HG03354 (cell line): ENCODE data around the gene TBC1D2B.
"Not testable (repeated sequence)": the region's sequence is repeated elsewhere in the genome, so short reads cannot be mapped to it uniquely, and the experiment has no call there.

Source experiments
- ATAC-seq: cut with Tn5 transposase; IDR thresholded peaks from one replicate; pipeline ENCODE4 v1.9.1; 2021; ENCODE audit warnings: mild to moderate bottlenecking; ENCODE audit not compliant: unreplicated experiment, poor library complexity, severe bottlenecking

Gene TBC1D2B

DNA sequence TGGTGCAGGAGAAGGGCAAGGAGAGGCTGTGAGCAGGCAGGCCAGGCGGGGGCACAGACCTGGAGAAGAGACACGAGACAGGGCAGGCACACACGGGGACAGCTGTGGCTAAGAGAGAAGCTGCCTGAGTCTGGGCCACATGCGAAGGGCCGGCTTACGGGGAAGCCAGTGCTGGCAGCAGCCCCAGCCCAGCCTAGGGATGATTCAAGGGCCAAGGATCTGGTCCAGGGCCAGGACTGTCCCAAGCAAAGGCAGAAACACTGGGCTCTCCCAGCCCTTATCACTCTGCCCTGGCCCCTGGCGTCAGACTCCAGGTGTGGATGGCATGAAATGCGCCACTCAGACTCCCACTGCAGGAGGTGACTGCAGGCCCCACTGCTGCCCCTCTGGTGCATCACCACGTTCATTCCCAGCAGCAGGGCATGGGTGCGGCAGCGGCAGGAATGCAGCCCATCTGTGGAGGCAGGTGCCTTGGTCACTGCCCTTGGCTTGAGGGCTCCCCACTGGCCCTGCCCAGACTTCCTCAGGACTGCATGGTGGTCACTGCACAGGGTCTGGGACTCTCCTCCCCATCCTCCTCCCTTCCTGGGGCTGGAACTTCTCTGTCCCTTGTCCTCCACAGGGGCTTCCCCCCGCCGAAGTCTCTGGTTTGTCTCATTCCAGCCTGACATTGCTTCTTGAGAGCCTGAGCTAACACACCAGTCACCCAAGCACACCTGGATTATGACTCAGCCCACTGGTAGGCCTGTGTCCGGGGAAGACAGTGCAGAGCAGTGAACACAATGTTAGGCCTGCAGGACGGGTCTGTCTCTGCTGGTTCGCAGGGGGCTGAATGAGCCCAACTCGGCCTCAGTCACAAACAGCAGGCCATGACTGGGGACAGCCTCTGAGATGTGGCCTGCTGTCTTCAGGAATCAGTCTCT, 69.3 kb downstream of the TBC1D2B start:
- ATAC-seq: no peak

DNA sequence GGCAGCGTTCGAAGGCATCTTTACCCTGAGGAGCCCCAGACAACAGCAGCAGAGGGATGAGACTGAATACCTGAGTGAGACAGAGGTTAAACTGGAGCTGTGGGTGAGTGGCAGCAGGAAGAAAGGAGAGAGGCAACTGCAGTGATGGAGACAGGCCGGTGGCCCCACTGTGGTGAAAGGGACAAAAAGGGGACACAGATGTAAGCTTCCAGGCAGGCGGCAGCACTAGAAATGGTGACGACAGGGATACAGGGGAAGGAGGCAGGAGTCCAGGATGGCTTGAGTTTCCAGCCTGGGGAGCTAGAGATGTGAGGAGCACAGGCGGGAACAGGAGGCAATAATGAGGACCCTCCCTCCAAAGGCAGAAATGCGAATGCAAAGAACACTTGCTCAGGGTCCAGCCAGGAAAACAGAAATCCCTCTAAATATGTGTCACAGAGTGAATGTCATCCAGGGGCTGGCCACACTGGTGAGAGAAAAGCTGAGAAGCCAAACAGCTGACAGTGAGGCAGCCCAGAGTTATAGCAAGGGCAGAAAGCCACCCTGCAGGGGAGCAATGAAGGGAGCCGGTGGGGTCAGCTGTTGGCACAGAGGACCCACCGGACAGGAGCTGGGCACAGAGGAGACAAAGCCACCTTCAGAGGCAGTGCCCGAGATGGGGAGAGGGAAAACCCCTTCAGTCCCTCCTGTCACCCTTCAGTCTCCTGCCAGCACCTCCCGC, 70.1 kb downstream of the TBC1D2B start:
- no peak for ATAC-seq

DNA sequence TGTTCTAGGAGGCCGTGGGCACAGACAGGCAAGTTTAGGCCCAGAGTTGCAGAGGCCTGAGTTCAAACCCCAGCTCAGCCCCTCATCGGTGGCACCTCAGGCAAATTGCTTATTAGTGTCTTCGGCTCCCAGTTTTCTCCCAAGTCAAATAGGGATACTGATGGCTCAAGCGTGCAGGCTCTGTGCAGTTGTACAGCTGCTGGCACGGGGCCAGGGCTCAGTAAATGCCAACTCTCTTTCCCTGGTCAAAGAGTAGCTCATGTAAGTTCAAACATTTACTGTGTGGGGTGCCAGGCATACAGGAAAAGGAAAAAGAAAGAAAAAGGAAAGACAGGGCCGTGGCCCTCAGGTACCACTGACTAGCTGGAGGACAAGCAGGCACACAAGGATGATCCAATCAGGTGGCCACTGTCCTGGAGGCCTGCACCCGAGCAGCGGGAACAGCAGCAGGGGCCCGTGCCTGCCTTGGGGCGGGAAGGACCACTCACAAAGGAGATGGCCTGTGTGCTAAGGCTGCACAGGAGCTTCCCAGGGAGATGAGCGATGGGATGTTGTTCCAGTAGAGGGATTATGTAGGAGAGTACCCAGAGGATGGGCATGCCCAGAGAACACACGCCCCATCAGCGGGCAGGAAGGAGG, 70.8 kb downstream of the TBC1D2B start:
- no peak for ATAC-seq

DNA sequence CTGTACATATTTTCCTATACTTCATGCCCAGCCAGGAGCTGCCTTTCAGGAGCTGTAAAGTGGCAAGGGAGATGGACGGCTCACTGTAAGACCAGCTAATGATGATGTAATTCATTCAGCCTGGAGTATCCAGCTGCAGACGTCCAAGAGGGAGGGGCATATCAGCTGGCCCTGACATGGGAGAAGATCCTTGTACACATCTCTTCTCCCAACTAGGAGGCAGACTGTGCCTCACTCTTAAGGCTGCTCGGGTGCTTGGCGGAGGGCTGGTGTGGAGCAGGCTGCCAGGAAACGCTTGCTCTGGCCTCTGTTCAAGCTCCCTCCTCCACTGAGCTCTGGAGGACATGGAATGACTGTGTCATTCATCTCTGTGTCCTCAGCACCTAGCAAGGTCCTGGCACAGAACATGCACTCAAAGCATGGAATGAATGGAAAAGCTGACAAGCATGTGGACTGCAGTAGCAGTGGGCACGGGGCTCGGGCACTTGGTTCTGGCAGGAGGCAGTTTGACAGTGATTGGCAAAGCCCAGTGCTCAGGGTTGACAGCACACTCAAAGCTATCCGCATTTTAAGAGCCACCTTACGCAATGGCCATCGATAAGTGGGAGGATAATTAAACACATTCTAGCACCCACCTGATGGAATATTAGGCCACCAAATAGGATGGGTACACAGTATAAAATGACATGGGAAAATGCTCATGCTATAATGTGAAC, 72.4 kb downstream of the TBC1D2B start:
- ATAC-seq: no peak

DNA sequence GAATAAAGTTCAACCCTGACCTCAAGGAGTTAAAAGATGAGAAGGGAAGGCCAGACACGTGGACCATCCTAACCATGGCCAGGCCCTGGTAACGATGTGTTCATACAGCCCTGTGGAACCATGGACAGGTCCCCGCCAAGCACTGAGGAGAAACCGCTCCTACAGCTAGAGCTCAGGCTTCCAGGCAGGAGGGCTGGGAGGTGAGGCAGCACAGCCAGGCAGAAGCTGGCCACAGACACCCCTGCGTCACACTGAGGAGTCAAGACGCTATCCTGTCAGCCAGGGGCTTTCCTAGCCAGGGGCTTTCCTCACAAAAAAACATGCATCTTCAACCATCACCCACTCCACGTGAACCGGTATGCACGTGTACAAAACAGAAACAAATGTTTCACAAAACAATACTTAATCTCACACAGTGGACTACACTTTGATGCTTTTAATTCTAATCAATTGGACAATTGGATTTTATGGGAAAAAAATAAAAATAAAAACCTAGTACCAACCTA, 73.2 kb downstream of the TBC1D2B start:
- no peak for ATAC-seq

DNA sequence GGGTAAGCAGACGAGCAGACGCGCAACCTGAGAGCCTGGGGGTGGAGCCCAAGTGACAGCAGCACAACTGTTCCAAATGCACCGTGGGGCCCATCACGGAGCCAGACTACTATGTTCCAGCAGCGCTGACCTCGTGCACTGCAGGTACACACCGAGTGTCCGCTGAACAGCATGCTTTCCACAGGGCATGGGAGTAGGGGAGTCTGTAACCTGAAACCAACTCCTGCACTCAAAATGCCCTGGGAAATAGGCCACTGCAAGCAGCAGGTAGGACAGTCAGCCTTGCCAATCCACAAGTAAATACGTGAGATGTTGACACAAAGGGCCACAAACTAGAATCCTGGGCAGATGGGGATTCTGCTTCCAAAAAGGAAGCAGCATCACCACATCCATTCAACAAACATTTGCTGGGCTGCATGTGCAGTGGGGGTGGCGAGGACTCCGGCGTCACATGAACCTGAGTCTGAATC, 73.9 kb downstream of the TBC1D2B start:
- no peak for ATAC-seq

DNA sequence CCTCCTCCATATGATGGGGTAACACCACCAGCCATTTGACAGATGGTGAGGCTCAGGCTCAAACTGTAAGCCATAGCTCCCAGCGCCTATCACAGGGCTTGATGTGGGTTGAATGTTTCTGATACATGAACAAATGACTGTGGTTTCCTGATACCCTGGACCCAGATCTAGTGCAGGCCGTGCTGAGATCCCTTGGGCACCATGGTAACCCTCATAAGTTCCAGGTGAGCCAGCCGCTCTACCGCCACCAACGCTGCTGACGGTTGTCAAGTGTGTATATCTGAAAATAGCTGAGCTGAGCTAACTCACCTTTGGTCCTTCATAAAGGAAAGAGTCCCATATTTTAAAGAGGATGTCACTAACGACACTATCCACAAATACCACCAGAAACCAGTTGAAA, 74.5 kb downstream of the TBC1D2B start:
- no peak for ATAC-seq

DNA sequence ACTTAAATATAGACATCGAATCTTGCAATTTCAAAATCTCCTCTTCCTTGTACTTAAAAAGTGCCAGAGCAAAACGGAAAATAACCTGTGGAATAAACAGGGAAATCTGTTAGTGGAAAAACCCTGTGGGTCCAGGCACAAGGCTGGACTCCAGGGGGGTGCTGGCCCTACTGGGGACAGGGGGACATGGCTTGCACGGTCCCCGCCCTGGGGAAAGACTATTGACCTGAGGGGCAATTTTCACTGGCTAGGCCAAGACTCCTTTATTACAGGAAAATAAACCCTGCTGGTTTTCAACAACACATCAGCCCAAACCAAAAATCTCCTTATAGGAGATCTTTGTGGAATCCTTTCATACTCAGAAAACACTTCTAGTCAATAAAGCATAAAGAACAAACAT, 75.9 kb downstream of the TBC1D2B start:
- ATAC-seq: no peak

DNA sequence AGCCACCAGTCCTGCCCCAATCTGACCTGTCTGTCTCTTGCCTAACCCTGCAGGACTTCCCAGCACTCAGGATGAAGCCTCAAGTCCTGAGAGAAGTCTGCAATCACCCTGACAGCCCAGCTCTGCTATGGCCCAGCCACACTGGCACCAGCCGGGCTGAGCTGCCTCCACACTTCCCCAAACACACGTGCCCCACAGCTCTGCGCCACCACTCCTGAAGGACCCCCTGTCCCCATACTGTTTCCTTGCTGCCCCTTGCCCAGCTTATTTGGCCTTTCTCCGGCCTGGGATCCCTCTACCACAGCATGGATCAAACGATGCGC, 76.6 kb downstream of the TBC1D2B start:
- no peak for ATAC-seq

DNA sequence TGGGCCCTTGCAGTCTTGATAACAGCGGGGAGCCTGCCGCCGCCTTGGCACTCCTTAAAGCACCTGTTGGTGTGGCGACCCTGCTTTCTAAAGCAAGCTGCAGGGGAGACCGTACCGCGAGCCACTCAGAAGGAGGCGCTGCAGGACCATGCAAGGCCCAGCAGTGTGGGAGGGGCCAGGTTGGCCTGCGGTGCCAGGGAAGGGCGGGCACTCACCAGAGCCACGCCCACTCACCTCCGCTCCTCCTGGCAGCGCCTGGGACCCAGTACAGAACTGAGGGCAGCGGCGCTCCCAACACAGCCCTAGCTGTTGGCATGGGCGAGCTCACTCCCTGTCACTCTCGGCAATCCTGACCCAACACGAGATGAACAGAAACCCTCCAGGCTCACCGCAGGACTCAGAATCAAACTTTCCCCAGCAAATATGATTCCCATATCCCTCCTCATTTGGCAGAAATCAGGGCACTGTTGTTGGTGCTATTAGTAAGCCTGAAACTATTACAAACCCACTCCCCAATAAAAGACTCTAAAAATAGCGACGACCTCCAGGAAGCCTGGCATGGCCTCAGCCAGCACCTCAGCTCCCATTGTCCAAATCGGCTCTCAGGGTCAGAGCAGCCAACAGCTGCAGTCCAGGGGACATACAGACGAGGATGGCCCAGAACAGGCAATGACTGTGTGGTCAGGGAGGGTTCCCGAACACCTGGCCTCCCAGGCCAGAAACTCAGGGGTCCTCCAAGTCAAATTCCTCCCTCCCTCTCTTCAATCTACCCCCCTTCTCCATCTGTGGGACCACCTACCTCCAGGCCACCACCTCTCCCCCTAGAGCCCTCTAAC, 77.2 kb downstream of the TBC1D2B start:
- ATAC-seq: peak; percentile 68

DNA sequence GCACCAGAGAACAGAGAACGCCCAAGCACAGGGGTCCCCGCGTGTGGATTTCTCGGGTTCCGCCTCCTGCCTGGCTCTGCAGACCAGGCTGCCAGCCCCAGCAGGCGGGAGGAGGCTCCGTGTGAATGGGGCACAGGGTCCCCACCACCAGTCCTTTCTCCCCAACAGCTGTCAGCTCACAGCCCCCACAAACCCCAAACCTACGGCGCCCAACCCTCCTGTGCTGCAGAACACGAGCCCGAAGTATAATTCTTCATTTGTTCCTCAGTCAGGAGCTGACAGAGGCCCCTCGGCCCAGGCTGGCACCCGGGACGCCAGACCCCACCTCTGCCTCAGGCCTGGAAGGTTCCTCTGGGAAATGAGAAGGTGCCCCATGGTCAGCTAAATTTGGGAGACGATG, 78.0 kb downstream of the TBC1D2B start:
- no peak for ATAC-seq

DNA sequence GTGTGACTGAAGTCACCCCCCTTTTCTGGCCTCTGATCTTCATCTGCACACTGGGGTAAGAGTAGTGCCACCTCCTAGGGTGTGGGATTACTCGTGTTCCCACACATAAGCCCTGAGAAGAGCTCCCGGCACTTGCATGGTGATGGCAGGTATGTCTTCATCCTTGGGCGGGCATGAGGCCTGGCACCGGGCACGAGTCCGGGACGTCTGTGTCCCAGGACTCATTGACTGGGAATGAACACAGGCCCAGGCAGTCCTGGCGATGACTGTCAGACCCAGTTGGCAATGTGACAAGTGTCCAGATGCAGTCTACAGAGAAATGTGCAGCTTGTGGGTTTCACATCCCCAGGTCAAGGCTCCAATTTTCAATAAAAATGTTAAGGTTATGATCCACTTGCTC, 78.9 kb downstream of the TBC1D2B start:
- no peak for ATAC-seq

DNA sequence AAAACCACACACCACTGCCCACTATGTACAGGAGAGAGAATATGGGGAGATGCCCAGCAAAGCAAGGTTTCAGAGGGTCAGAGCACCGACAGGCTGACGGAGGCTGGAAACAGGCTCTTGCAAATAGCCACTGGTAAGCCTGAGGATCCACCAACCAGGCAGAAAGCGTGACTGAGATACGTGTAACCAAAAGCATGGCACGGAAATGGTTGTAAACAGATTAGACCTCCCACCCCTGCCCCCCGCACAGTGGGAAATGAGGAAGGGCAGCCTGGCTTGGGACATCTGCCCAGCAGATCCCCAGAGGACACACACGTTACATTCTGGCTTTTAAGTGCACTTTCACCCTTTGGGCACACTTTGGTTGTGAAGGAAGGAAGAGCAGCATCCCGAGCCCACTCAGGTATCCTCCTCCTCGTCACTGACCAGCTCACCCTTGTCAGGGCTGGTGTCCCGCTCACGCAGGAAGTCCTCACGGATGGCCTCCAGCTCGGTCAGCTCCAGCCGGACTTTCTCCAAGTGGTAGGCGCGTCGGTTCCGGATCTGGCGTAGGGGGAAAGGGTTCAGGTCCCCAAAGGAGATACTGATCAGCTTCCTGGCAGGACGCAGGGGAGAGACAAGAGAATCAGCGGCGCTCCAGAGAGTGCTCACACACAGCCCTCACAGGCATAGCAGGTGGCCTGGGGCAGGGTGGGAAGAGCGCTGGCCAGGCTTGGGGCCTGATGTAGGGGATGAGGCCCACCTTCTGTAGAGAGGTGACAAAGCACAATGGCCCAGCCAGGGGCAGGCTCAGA, 79.6 kb downstream of the TBC1D2B start:
- ATAC-seq: not testable (repeated sequence)

DNA sequence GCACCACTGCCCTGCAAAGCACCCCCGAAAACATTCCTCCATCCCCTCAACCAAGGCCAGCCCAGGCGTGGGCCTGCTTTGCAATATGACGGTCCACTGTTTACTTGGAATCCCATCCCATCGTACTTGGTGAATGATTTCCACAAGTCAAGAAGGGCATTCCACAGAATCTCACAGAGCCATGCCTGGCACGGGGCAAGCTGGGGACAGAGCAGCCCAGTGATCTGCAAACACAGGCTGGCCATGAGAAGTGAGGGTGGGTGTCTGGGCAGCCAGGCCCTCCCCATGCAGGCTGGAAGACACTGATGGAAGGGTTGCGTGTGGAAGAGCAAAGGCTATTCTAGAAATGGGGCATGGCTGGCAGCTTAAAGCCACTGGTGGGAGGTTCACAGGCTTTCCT, 80.3 kb downstream of the TBC1D2B start:
- not testable (repeated sequence) for ATAC-seq

DNA sequence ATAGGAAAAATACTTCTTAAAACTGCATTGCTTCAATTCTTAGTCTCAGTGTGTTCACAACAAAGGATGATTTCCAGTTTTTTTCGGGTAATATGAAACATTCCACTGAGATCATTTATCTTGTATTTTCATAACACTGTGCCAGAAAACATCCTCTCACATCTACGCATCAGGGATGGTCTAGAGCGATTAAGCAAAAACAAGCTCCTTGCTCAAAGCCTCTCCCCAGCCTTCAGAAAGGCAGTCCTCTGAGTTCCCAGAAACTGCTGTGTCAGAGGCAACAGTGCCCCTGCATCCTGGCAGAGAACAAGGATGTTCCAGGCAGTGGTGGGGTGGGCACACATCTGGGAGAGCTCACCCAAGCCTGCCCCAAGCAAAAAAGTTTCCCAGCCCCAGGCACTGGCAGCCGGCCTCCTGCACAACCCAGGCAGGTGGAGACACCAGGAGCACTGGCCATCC, 80.8 kb downstream of the TBC1D2B start:
- not testable (repeated sequence) for ATAC-seq

DNA sequence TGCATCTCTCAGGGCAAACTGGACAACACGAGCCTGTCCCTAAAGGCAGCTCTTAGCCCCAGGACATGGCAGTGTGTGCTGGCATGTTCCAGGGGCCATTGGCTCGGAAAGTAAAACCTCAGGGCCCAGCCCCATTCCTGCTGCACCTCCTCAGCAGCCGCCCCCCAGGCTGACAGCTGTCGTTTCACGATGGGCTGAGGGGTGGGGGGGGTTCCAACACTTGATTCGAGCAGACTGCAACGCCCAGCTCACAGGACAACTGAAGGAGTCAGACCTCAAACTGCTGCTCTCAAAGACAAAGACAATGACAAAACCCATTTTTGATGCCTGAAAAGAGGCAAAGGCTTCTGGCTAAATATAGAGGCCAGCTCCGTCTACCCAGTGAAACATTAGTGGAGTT, 81.3 kb downstream of the TBC1D2B start:
- not testable (repeated sequence) for ATAC-seq

DNA sequence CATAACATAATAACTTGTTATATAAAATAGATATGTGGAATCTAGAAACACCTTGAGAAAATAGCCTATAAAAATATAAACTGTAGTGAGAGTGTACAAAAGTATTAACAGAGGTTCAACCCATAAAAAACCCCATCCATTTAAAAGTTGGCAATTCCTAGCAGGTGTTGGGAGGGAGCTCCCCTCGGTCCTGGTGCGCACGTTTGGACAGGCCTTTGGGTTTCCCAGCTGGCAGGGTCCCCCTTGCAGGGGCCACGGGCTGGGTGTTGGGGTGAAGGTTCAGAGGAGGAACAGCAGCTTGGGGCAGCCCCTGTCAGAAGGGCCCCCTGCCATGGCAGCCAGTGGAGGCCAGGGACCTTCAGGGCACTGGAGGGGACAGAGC, 82.0 kb downstream of the TBC1D2B start:
- ATAC-seq: not testable (repeated sequence)

DNA sequence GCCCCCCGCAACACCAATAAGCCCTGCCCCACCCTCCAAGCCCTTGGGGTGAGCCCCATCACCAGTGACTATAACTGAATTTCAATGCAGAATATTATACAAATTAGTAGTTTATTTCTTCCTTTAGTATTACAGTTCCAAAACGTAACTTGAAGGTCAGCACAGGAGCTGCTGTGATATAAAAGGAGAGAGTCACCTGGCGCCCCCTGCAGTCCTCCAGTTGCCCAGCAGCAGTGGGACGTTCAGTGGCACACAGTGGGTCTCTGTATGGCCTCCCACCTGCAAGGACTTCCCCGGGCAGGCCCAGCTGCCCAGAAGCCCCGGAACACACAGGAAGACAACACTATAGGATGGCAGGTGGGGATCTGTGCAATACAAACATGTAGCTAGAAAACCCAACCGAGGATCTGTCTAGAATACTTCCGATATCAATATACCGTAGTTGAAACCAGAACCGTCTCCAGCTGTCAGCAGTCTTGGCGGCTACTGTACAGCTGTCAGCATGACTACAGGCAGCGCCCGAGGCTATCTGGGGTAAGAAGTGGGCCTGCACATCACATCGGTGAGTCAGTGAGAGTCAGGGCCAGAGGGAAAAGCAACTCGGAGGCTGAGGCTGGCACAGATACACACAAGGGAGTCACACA, 82.5 kb downstream of the TBC1D2B start:
- not testable (repeated sequence) for ATAC-seq
